GM23338 (cell line): ENCODE data around the gene XXYLT1. TPM values are rescaled to one million over a fixed set of nuclear protein-coding genes. Genes with fewer than 3 reads are reported as not detected.

ENCODE experiments used
- ATAC-seq: fragments of 200-7000 bp; cut with Tn5 transposase; 3 replicates; pipeline ENCODE4 v1.9.1; 2020
- DNase-seq: peaks from one replicate; pipeline ENCODE4 v3.0.0-alpha.2; 2015; ENCODE audit warnings: low spot score
- H2AFZ ChIP-seq: fragments of 200-600 bp; sonication (generic); 2 replicates; pipeline ENCODE4 v1.8.0; 2016; ENCODE audit warnings: antibody characterized with exemption, mild to moderate bottlenecking, moderate library complexity
- H3F3A ChIP-seq: fragments of 200-600 bp; sonication (generic); replicated peaks from 2 replicates; pipeline ENCODE4 v1.8.0; 2017; ENCODE audit warnings: antibody characterized with exemption, mixed run types, low read depth
- H3K27ac ChIP-seq: fragments of 200-600 bp; sonication (generic); 2 replicates; pipeline ENCODE4 v1.6.1; 2016; ENCODE audit warnings: low read depth
- H3K27me3 ChIP-seq: fragments of 200-600 bp; sonication (generic); 2 replicates; pipeline ENCODE4 v1.8.0; 2016; ENCODE audit warnings: mild to moderate bottlenecking, mixed run types, moderate library complexity; ENCODE audit not compliant: insufficient read depth
- H3K36me3 ChIP-seq: fragments of 200-600 bp; sonication (generic); 2 replicates; pipeline ENCODE4 v1.8.0; 2016; ENCODE audit warnings: mild to moderate bottlenecking; ENCODE audit not compliant: insufficient read depth
- H3K4me1 ChIP-seq: fragments of 200-600 bp; sonication (generic); 2 replicates; pipeline ENCODE4 v1.8.0; 2016; ENCODE audit warnings: mild to moderate bottlenecking, moderate library complexity; ENCODE audit not compliant: insufficient read depth
- H3K4me2 ChIP-seq: fragments of 200-600 bp; sonication (generic); 2 replicates; pipeline ENCODE4 v1.7.1; 2017; ENCODE audit warnings: mixed run types
- H3K4me3 ChIP-seq: fragments of 200-600 bp; sonication (generic); 2 replicates; pipeline ENCODE4 v1.6.1; 2016; ENCODE audit warnings: mixed run types
- H3K79me2 ChIP-seq: fragments of 200-600 bp; sonication (generic); replicated peaks from 2 replicates; pipeline ENCODE4 v1.8.0; 2017; ENCODE audit warnings: mild to moderate bottlenecking; ENCODE audit not compliant: insufficient read depth
- H3K9me2 ChIP-seq: fragments of 200-600 bp; sonication (generic); 2 replicates; pipeline ENCODE4 v1.8.0; 2017; ENCODE audit not compliant: insufficient read depth
- H4K20me1 ChIP-seq: fragments of 200-600 bp; sonication (generic); replicated peaks from 2 replicates; pipeline ENCODE4 v1.8.0; 2017; ENCODE audit warnings: mild to moderate bottlenecking; ENCODE audit not compliant: insufficient read depth
- H3K27ac Mint-ChIP-seq: 2 replicates; pipeline ENCODE4 v1.8.0; 2020; ENCODE audit warnings: inconsistent platforms, mild to moderate bottlenecking, moderate library complexity, mixed read lengths
- H3K27me3 Mint-ChIP-seq: 3 replicates; pipeline ENCODE4 v1.8.0; 2022; ENCODE audit warnings: low read depth, mild to moderate bottlenecking, moderate library complexity, mixed read lengths, inconsistent platforms; ENCODE audit not compliant: insufficient read depth, poor library complexity
- H3K36me3 Mint-ChIP-seq: 3 replicates; pipeline ENCODE4 v1.8.0; 2021; ENCODE audit warnings: low read depth, mild to moderate bottlenecking, inconsistent platforms, moderate library complexity, mixed read lengths
- H3K4me1 Mint-ChIP-seq: 3 replicates; pipeline ENCODE4 v1.8.0; 2020; ENCODE audit warnings: mild to moderate bottlenecking, inconsistent platforms, mixed read lengths
- H3K4me3 Mint-ChIP-seq: 3 replicates; pipeline ENCODE4 v1.8.0; 2021; ENCODE audit warnings: moderate library complexity, mild to moderate bottlenecking, inconsistent platforms, mixed read lengths
- H3K9me3 Mint-ChIP-seq: 3 replicates; pipeline ENCODE4 v1.8.0; 2020; ENCODE audit warnings: moderate library complexity, mild to moderate bottlenecking, inconsistent platforms, mixed read lengths
- CREB1 ChIP-seq: fragments of 250-450 bp; sonication (Bioruptor Pico); IDR thresholded peaks from 2 replicates; pipeline ENCODE4 v1.5.0; 2020; ENCODE audit warnings: low read depth, mild to moderate bottlenecking, moderate library complexity
- EZH2 ChIP-seq: fragments of 200-600 bp; sonication (generic); IDR thresholded peaks from one replicate; pipeline ENCODE4 v1.8.0; 2017; ENCODE audit warnings: antibody characterized with exemption, mild to moderate bottlenecking, low read depth; ENCODE audit not compliant: unreplicated experiment
- EZH2phosphoT487 ChIP-seq: fragments of 200-600 bp; sonication (generic); IDR thresholded peaks from one replicate; pipeline ENCODE4 v1.8.1; 2018; ENCODE audit warnings: antibody characterized with exemption; ENCODE audit not compliant: unreplicated experiment
- POLR2AphosphoS5 ChIP-seq: IDR thresholded peaks from 2 replicates; pipeline ENCODE4 v1.6.1; 2016; ENCODE audit warnings: antibody characterized with exemption, low read depth
- ZNF462 ChIP-seq: fragments of 250-450 bp; sonication (Bioruptor Pico); IDR thresholded peaks from 2 replicates; pipeline ENCODE4 v1.5.0; 2020; ENCODE audit warnings: mild to moderate bottlenecking, moderate library complexity
- polyA plus RNA-seq: library from polyadenylated mRNA; unstranded; fragments of >200 nt; fragmentation: Nextera tagmentation; extraction: Ambion mirVana; gene quantifications from 2 replicates; pipeline ENCODE4 v1.2.1, GENCODE V29; 2016
- total RNA-seq: library from RNA; depleted of rRNA; stranded (reverse); fragments of >200 nt; shearing (Covaris generic); gene quantifications from 2 replicates; pipeline ENCODE4 v1.2.3, GENCODE V29; 2014

XXYLT1 gene
- total and polyA plus RNA-seq, 2 experiments from 2014 or later: 13.5 to 34.8 TPM

- no peak for TF ChIP-seq ZNF462
- TF ChIP-seq EZH2phosphoT487: no peak
Measured at GRCh38 chr3:195028877-195029606, 241.9 kb downstream of the XXYLT1 start (continued).

GRCh38 chr3:195025884-195026200 is 245.1 kb downstream of the XXYLT1 start:
- H3K27me3 Mint-ChIP-seq: no peaks in the 10 kb centered on the region
- H3K9me3 Mint-ChIP-seq: peaks cover 6% of the 10 kb centered on the region; the same call in 2 of the 3 replicates
- H3K4me3 ChIP-seq: no peak overlapping the region
- H4K20me1 ChIP-seq: no peaks in the 10 kb centered on the region
- H3F3A ChIP-seq: no peaks in the 10 kb centered on the region
- no peak overlapping the region for H3K4me2 ChIP-seq
- DNase-seq (no peak), ATAC-seq (no peak)
- no peak overlapping the region for H3K27ac ChIP-seq
- H3K79me2 ChIP-seq: no peaks in the 10 kb centered on the region
- H3K36me3 ChIP-seq: no peaks in the 10 kb centered on the region
- no peaks in the 10 kb centered on the region for H3K9me2 ChIP-seq
- H3K4me3 Mint-ChIP-seq: no peak overlapping the region
- H3K36me3 Mint-ChIP-seq: no peaks in the 10 kb centered on the region
- H3K4me1 Mint-ChIP-seq: no peaks in the 10 kb centered on the region; the same call in 2 of the 3 replicates
- H3K27ac Mint-ChIP-seq: no peak overlapping the region
- no peaks in the 10 kb centered on the region for H3K4me1 ChIP-seq
- H3K27me3 ChIP-seq: no peaks in the 10 kb centered on the region
- H2AFZ ChIP-seq: no peak overlapping the region
- no peak for TF ChIP-seq EZH2
- no peak for TF ChIP-seq POLR2AphosphoS5
- no peak for TF ChIP-seq CREB1 (CRISPR knock-in tag)
- TF ChIP-seq ZNF462: no peak
